NT2/D1 (cell line): ENCODE results near the gene STX19.
"Not testable (repeated sequence)": the region's sequence is repeated elsewhere in the genome, so short reads cannot be mapped to it uniquely, and the experiment has no call there.

ENCODE experiments used
- SUZ12 ChIP-seq: IDR thresholded peaks from 2 replicates; pipeline ENCODE4 v1.6.1; 2011; ENCODE audit not compliant: insufficient read length, insufficient read depth; ENCODE audit errors: extremely low read depth
- ZNF274 ChIP-seq: IDR thresholded peaks from 2 replicates; pipeline ENCODE4 v1.6.1; 2011; ENCODE audit warnings: mild to moderate bottlenecking, low read depth, low read length

DNA sequence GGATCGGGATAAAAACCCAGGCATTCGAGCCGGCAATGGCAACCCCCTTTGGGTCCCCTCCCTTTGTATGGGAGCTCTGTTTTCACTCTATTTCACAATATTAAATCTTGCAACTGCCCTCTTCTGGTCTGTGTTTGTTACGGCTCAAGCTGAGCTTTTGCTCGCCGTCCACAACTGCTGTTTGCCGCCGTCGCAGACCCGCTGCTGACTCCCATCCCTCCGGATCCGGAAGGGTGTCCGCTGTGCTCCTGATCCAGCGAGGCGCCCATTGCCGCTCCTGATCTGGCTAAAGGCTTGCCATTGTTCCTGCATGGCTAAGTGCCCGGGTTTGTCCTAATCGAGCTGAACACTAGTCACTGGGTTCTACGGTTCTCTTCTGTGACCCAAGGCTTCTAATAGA, 63.3 kb downstream of the STX19 start:
- TF ChIP-seq ZNF274, SUZ12: not testable (repeated sequence)
